ENCODE data around the gene GRAMD1B.

The GRAMD1B gene

DNA sequence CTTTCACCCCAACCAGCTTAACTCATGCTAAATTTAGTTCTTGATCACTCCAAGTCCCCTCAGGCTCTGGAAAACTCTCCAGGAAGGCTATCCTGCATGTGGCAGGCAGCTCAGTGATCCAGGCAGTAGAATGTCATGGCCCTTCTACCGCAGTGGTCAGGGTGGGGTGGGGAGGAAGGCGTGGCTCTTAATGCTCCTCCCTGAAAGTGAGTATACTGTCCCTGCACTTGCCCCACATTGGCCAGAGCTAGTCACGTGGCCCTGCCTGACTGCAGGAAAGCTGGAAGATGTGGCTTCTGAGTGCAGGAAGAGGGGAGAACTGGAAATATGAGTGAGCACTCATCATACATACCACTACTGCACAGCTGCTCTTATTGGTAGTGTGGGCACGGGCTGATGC, 102.1 kb downstream of the GRAMD1B start:
- peaks cover 4% of the 10 kb centered on the region for H3K4me1 ChIP-seq (ENCODE audit: insufficient read depth, low read length)
- H3K4me3 ChIP-seq (ENCODE audit: low read depth in 1 of 2, low read length in 2 of 2) = no peak overlapping the region
- no peak overlapping the region for H3K9ac ChIP-seq (ENCODE audit: low read length)
- no peaks in the 10 kb centered on the region for H3K9me3 ChIP-seq (ENCODE audit: low read length)
- H3K27ac ChIP-seq (ENCODE audit: low read depth, low read length) = no peak overlapping the region
- H3K36me3 ChIP-seq (ENCODE audit: insufficient read depth, low read length) = no peaks in the 10 kb centered on the region
- no peaks in the 10 kb centered on the region for H3K27me3 ChIP-seq (ENCODE audit: control insufficient read depth in 1 of 2, insufficient read depth in 2 of 2, low read length in 2 of 2)

DNA sequence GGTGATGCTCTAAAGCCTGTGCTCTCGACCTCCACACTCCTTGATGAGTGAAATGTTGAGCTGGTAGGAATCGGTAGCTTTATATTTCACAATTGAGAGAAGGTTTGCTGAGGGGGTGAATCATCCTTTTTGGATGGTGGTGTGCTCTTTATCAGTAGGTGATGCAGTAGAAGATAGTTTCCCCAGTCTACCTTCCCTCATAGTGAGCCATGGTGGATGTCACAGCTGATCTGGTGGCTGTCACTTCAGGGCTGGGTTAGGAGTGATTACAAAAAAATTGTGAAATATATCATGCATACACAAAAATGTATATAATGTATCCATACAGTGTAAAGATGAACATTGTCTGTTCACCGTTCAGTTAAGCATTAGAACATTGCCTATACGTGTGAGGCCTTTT, 105.3 kb downstream of the GRAMD1B start:
- Histone ChIP-seq H3K36me3 (ENCODE audit: insufficient read depth, low read length) (no peaks in the 10 kb centered on the region), H3K9me3 (ENCODE audit: low read length) (no peaks in the 10 kb centered on the region), H3K27me3 (ENCODE audit: control insufficient read depth in 1 of 2, insufficient read depth in 2 of 2, low read length in 2 of 2) (no peaks in the 10 kb centered on the region), H3K27ac (ENCODE audit: low read depth, low read length) (no peak overlapping the region), H3K4me3 (ENCODE audit: low read depth in 1 of 2, low read length in 2 of 2) (no peak overlapping the region), H3K4me1 (ENCODE audit: insufficient read depth, low read length) (peaks cover 4% of the 10 kb centered on the region), H3K9ac (ENCODE audit: low read length) (no peak overlapping the region)

- H3K27me3 ChIP-seq (ENCODE audit: control insufficient read depth in 1 of 2, insufficient read depth in 2 of 2, low read length in 2 of 2) = no peaks in the 10 kb centered on the region
- no peaks in the 10 kb centered on the region for H3K36me3 ChIP-seq (ENCODE audit: insufficient read depth, low read length)
- peaks cover 4% of the 10 kb centered on the region for H3K4me1 ChIP-seq (ENCODE audit: insufficient read depth, low read length)
- H3K4me3 ChIP-seq (ENCODE audit: low read depth in 1 of 2, low read length in 2 of 2) = no peak overlapping the region
- H3K27ac ChIP-seq (ENCODE audit: low read depth, low read length) = no peak overlapping the region
- no peaks in the 10 kb centered on the region for H3K9me3 ChIP-seq (ENCODE audit: low read length)
- H3K9ac ChIP-seq (ENCODE audit: low read length) = no peak overlapping the region
These were observed 106.8 kb downstream of the GRAMD1B start for GRCh38 chr11:123536690-123537437.

GRCh38 chr11:123537726-123538125, 107.7 kb downstream of the GRAMD1B start:
- no peaks in the 10 kb centered on the region for H3K36me3 ChIP-seq (ENCODE audit: insufficient read depth, low read length)
- H3K27ac ChIP-seq (ENCODE audit: low read depth, low read length) = no peak overlapping the region
- no peak overlapping the region for H3K9ac ChIP-seq (ENCODE audit: low read length)
- H3K9me3 ChIP-seq (ENCODE audit: low read length) = no peaks in the 10 kb centered on the region
- H3K27me3 ChIP-seq (ENCODE audit: control insufficient read depth in 1 of 2, insufficient read depth in 2 of 2, low read length in 2 of 2) = no peaks in the 10 kb centered on the region
- no peak overlapping the region for H3K4me3 ChIP-seq (ENCODE audit: low read depth in 1 of 2, low read length in 2 of 2)
- H3K4me1 ChIP-seq (ENCODE audit: insufficient read depth, low read length) = peaks cover 4% of the 10 kb centered on the region

- no peak overlapping the region for H3K27ac ChIP-seq (ENCODE audit: low read depth, low read length)
- no peak overlapping the region for H3K9ac ChIP-seq (ENCODE audit: low read length)
- H3K36me3 ChIP-seq (ENCODE audit: insufficient read depth, low read length) = no peaks in the 10 kb centered on the region
- H3K4me1 ChIP-seq (ENCODE audit: insufficient read depth, low read length) = no peaks in the 10 kb centered on the region
- H3K9me3 ChIP-seq (ENCODE audit: low read length) = no peaks in the 10 kb centered on the region
- no peaks in the 10 kb centered on the region for H3K27me3 ChIP-seq (ENCODE audit: control insufficient read depth in 1 of 2, insufficient read depth in 2 of 2, low read length in 2 of 2)
- H3K4me3 ChIP-seq (ENCODE audit: low read depth in 1 of 2, low read length in 2 of 2) = no peak overlapping the region
These were observed 113.7 kb downstream of the GRAMD1B start for GRCh38 chr11:123543797-123544196.

GRCh38 chr11:123544631-123545375, 114.7 kb downstream of the GRAMD1B start:
- no peak overlapping the region for H3K9ac ChIP-seq (ENCODE audit: low read length)
- H3K36me3 ChIP-seq (ENCODE audit: insufficient read depth, low read length) = no peaks in the 10 kb centered on the region
- no peaks in the 10 kb centered on the region for H3K9me3 ChIP-seq (ENCODE audit: low read length)
- H3K4me3 ChIP-seq (ENCODE audit: low read depth in 1 of 2, low read length in 2 of 2) = no peak overlapping the region
- H3K4me1 ChIP-seq (ENCODE audit: insufficient read depth, low read length) = no peaks in the 10 kb centered on the region
- no peak overlapping the region for H3K27ac ChIP-seq (ENCODE audit: low read depth, low read length)
- H3K27me3 ChIP-seq (ENCODE audit: control insufficient read depth in 1 of 2, insufficient read depth in 2 of 2, low read length in 2 of 2) = no peaks in the 10 kb centered on the region

DNA sequence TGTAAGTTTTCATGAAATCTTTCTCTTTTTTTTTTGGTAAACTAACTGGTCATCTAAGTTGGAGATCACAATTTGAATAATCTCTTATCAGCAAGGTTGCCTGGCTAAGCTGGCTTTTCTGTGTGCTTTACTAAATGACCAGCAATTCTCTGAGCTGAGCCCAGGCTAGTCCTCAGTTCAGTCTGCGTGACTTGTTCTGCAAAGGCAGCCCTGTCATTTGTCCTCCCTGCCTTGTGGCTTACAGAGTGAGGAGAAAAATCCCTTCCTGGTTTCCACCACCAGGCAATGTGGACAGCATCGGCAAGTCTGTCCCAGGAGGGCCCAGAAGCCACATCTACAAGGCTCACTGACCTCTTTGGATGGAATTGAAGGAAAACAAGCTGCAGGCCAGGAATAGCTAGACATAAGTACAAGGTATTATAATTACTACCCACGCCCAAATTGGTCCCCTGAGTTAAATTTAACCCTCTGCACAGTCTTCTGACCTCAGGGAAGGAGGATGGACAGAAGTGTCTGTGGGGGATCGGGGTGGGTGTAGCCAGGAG, 115.7 kb downstream of the GRAMD1B start:
- H3K27ac ChIP-seq (ENCODE audit: low read depth, low read length) = no peak overlapping the region
- H3K4me3 ChIP-seq (ENCODE audit: low read depth in 1 of 2, low read length in 2 of 2) = no peak overlapping the region
- no peaks in the 10 kb centered on the region for H3K27me3 ChIP-seq (ENCODE audit: control insufficient read depth in 1 of 2, insufficient read depth in 2 of 2, low read length in 2 of 2)
- H3K9me3 ChIP-seq (ENCODE audit: low read length) = no peaks in the 10 kb centered on the region
- no peak overlapping the region for H3K9ac ChIP-seq (ENCODE audit: low read length)
- H3K36me3 ChIP-seq (ENCODE audit: insufficient read depth, low read length) = no peaks in the 10 kb centered on the region
- H3K4me1 ChIP-seq (ENCODE audit: insufficient read depth, low read length) = no peaks in the 10 kb centered on the region

DNA sequence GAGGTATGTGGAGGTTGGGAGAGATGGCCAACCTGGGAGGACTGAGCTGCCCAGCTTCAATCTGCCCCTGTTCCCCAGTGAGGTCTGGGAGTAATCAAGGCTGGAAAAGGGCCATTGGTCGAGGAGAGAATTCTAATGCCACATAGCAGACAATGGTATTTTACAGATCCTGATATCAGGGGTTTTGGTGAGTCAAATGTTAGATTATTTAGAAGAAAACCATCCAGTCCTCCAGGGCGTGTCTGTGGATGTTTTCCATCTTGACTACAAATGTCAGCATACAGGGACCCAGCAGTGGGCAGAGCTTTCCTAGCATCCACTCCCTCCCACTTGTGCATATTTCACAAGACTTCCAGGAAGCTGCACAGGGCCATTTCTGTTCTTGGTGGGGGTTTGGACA, 116.4 kb downstream of the GRAMD1B start:
- H3K27me3 ChIP-seq (ENCODE audit: control insufficient read depth in 1 of 2, insufficient read depth in 2 of 2, low read length in 2 of 2) = no peaks in the 10 kb centered on the region

GRCh38 chr11:123547180-123547579, 117.1 kb downstream of the GRAMD1B start:
- Histone ChIP-seq H3K27ac (ENCODE audit: low read depth, low read length) (no peak overlapping the region), H3K4me1 (ENCODE audit: insufficient read depth, low read length) (no peaks in the 10 kb centered on the region), H3K9ac (ENCODE audit: low read length) (no peak overlapping the region), H3K9me3 (ENCODE audit: low read length) (no peaks in the 10 kb centered on the region), H3K4me3 (ENCODE audit: low read depth in 1 of 2, low read length in 2 of 2) (no peak overlapping the region), H3K36me3 (ENCODE audit: insufficient read depth, low read length) (no peaks in the 10 kb centered on the region), H3K27me3 (ENCODE audit: control insufficient read depth in 1 of 2, insufficient read depth in 2 of 2, low read length in 2 of 2) (no peaks in the 10 kb centered on the region)

More for the DNA sequence above, 116.4 kb downstream of the GRAMD1B start:
- no peaks in the 10 kb centered on the region for H3K4me1 ChIP-seq (ENCODE audit: insufficient read depth, low read length)
- H3K27ac ChIP-seq (ENCODE audit: low read depth, low read length) = no peak overlapping the region
- H3K9ac ChIP-seq (ENCODE audit: low read length) = no peak overlapping the region
- no peaks in the 10 kb centered on the region for H3K9me3 ChIP-seq (ENCODE audit: low read length)
- no peaks in the 10 kb centered on the region for H3K36me3 ChIP-seq (ENCODE audit: insufficient read depth, low read length)
- H3K4me3 ChIP-seq (ENCODE audit: low read depth in 1 of 2, low read length in 2 of 2) = no peak overlapping the region

- Histone ChIP-seq H3K27me3 (ENCODE audit: control insufficient read depth in 1 of 2, insufficient read depth in 2 of 2, low read length in 2 of 2) (no peaks in the 10 kb centered on the region), H3K27ac (ENCODE audit: low read depth, low read length) (no peak overlapping the region), H3K9ac (ENCODE audit: low read length) (no peak overlapping the region), H3K9me3 (ENCODE audit: low read length) (no peaks in the 10 kb centered on the region), H3K36me3 (ENCODE audit: insufficient read depth, low read length) (no peaks in the 10 kb centered on the region), H3K4me3 (ENCODE audit: low read depth in 1 of 2, low read length in 2 of 2) (no peak overlapping the region), H3K4me1 (ENCODE audit: insufficient read depth, low read length) (no peaks in the 10 kb centered on the region)
These were observed 118.7 kb downstream of the GRAMD1B start for GRCh38 chr11:123548774-123549173.

DNA sequence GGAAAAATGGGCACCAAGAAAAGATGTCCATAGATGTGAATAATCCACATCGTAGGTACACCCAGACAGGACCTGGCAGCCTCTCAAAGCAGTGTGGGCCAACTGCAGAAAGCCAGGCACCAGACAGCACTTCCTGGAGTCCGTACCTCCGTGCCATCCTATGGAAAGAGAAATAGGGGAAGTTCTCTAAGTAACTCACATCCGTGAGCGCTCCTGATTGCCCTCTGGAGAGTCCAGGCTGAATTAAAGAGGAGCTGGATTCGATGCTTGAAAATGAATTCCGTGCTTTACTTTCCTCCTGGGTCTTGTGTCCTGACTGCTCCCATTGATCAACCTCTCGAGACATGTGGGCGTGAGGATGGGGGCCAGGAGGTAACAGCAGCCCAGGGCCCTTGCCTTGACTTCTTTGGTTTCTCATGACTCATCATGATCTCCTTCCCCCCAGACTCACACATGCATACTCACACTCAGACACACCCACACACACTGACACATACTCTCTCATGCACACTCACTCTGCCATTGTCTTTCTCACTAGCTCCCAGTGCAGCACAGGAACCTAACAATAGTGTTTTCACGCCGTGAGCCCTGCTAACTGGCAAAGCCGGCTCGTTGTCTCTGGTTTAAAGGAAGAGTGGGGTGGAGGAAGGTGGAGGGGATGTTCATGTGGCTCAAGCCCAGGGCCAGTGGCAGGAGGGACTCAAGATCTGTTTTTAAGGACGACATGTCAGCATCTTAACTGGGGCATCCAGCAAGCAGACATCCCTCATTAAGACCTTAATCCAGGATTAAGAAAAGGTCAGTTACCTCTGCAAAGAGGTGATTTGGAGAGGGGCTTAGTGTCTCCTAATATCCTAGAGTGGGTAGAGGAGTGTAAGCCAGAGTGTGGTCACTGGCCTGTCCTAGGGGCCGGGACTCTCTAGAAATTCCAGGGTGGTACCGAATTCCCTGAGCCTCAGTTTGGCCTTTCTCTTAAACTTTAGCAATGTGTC, 120.2 kb downstream of the GRAMD1B start:
- H3K4me1 ChIP-seq (ENCODE audit: insufficient read depth, low read length) = no peaks in the 10 kb centered on the region
- no peak overlapping the region for H3K27ac ChIP-seq (ENCODE audit: low read depth, low read length)
- H3K9ac ChIP-seq (ENCODE audit: low read length) = no peak overlapping the region
- H3K9me3 ChIP-seq (ENCODE audit: low read length) = no peaks in the 10 kb centered on the region
- no peak overlapping the region for H3K4me3 ChIP-seq (ENCODE audit: low read depth in 1 of 2, low read length in 2 of 2)
- no peaks in the 10 kb centered on the region for H3K36me3 ChIP-seq (ENCODE audit: insufficient read depth, low read length)
- H3K27me3 ChIP-seq (ENCODE audit: control insufficient read depth in 1 of 2, insufficient read depth in 2 of 2, low read length in 2 of 2) = no peaks in the 10 kb centered on the region
